KMS-11 (cell line): ENCODE results near the gene KMT2E.

ENCODE experiments used
- H2AFZ ChIP-seq: fragments of 200-600 bp; sonication (generic); 2 replicates; pipeline ENCODE4 v1.6.1; 2016; ENCODE audit warnings: antibody characterized with exemption, mixed run types, low read depth
- H3K27ac ChIP-seq: fragments of 200-600 bp; sonication (generic); 2 replicates; pipeline ENCODE4 v1.6.1; 2016; ENCODE audit warnings: mild to moderate bottlenecking, mixed run types
- H3K27me3 ChIP-seq: fragments of 200-600 bp; sonication (generic); 2 replicates; pipeline ENCODE4 v1.6.1; 2017; ENCODE audit warnings: mild to moderate bottlenecking, low read depth, mixed run types, moderate library complexity; ENCODE audit not compliant: insufficient read depth
- H3K36me3 ChIP-seq: fragments of 200-600 bp; sonication (generic); 2 replicates; pipeline ENCODE4 v1.6.1; 2017; ENCODE audit warnings: mild to moderate bottlenecking, mixed run types; ENCODE audit not compliant: insufficient read depth
- H3K4me1 ChIP-seq: fragments of 200-600 bp; sonication (generic); 2 replicates; pipeline ENCODE4 v1.6.1; 2016; ENCODE audit warnings: mild to moderate bottlenecking, low read depth, mixed run types; ENCODE audit not compliant: poor library complexity, severe bottlenecking
- H3K4me2 ChIP-seq: fragments of 200-600 bp; sonication (generic); 2 replicates; pipeline ENCODE4 v1.7.0; 2016; ENCODE audit warnings: mild to moderate bottlenecking, mixed run types
- H3K4me3 ChIP-seq: fragments of 200-600 bp; sonication (generic); IDR thresholded peaks from 2 replicates; pipeline ENCODE4 v1.6.1; 2017; ENCODE audit warnings: low read depth, low read length, mixed read lengths; ENCODE audit not compliant: insufficient read depth
- H3K79me2 ChIP-seq: fragments of 200-600 bp; sonication (generic); 2 replicates; pipeline ENCODE4 v1.6.1; 2016; ENCODE audit warnings: low read depth, mixed run types; ENCODE audit not compliant: insufficient read depth
- H3K9ac ChIP-seq: fragments of 200-600 bp; sonication (generic); 2 replicates; pipeline ENCODE4 v1.6.1; 2016; ENCODE audit warnings: mild to moderate bottlenecking, mixed run types
- H4K20me1 ChIP-seq: fragments of 200-600 bp; sonication (generic); 2 replicates; pipeline ENCODE4 v1.6.1; 2016; ENCODE audit warnings: mild to moderate bottlenecking, mixed run types; ENCODE audit not compliant: insufficient read depth
- CTCF ChIP-seq: fragments of 200-600 bp; sonication (generic); conservative IDR thresholded peaks from 2 replicates; pipeline ENCODE4 v1.6.1; 2017; ENCODE audit warnings: low read depth, mild to moderate bottlenecking, antibody characterized with exemption, low read length, moderate library complexity, mixed read lengths

The KMT2E gene

GRCh38 chr7:105011141-105011830 is 2.7 kb upstream of the KMT2E start:
- H3K36me3 ChIP-seq: no peaks in the 10 kb centered on the region
- peaks cover 85% of the 10 kb centered on the region for H3K79me2 ChIP-seq
- H3K4me3 ChIP-seq: no peak overlapping the region
- peak overlapping the region; percentile 98 for H3K27ac ChIP-seq
- H3K27me3 ChIP-seq: no peaks in the 10 kb centered on the region
- TF ChIP-seq CTCF: no peak
- peaks cover 50% of the 10 kb centered on the region for H3K4me1 ChIP-seq
- peak overlapping the region; percentile 92 for H3K4me2 ChIP-seq
- peak overlapping the region; percentile 99 for H3K9ac ChIP-seq
- H2AFZ ChIP-seq: no peak overlapping the region
- 0 out of 2 replicates have a peak, but pooled peaks cover 10% of the 10 kb centered on the region for H4K20me1 ChIP-seq

DNA sequence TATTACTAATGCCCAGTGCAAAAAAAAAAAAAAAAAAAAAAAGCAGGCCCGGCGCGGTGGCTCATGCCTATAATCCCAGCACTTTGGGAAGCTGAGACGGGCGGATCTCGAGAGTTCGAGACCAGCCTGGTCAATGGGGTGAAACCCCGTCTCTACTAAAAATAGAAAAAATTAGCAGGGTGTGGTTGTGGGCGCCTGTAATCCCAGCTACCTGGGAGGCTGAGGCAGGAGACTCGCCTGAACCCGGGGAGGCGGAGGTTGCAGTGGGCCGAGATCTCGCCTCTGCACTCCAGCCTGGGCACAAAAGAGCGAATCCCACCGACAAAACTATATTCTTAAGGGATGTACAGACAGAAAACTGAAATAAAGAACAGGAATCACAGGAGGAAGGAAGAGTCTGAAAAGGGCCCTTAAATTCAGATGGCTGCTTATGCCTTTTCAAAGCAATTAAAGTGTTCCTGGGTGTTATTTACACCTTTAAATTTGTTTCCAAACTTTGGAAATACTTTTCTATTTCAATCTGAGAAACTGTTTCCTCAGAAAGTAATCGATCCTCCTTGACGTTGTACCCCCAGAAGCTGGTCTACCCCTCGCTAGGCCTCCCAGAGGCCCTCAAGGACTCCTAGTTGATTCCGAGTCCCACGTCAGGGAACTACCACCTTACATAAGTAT is 2.0 kb upstream of the KMT2E start:
- TF ChIP-seq CTCF: no peak
- no peak overlapping the region for H3K4me3 ChIP-seq
- H3K4me1 ChIP-seq: peaks cover 44% of the 10 kb centered on the region
- peak overlapping the region; percentile 99 for H3K9ac ChIP-seq
- no peak overlapping the region for H2AFZ ChIP-seq
- H4K20me1 ChIP-seq: 0 out of 2 replicates have a peak, but pooled peaks cover 9% of the 10 kb centered on the region
- no peaks in the 10 kb centered on the region for H3K27me3 ChIP-seq
- H3K4me2 ChIP-seq: peak overlapping the region; percentile 92
- peaks cover 85% of the 10 kb centered on the region for H3K79me2 ChIP-seq
- H3K36me3 ChIP-seq: no peaks in the 10 kb centered on the region
- peak overlapping the region; percentile 98 for H3K27ac ChIP-seq

DNA sequence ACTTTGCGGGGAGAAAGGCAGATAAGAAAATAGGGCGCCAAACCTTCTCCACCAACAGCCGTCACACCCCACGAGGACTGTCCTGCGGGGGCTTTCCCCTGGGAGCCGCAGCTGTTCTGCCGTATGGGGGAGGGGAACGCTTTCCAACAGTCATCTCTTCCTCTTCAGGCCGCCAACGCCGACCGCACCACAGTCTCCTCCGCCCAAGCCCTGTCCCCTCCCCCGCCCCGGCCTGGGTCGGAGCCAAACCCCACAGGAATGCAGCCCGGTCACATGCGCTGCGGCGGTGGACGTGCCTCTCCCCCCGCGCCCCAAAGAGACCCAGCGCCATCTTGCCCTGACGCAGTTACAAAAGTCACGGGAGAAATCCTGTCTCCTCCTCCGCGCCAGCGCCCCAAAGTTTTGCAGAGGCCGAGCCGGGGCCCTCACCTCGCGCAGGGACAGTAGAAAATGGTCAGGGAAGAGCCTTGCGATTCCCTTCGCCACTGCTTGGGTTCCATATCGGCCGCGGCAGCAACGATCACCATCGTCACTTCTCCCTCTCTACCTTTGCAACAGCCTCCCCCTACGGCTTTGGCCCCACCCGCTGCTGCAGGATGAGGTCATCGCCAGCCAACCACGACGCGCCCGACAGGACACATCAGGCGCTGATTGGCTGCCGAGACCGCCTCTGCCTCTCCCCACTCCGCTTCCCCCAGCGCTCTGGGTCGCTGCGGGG is 1.3 kb upstream of the KMT2E start:
- H3K36me3 ChIP-seq: no peaks in the 10 kb centered on the region
- peak overlapping the region; percentile 99 for H3K9ac ChIP-seq
- TF ChIP-seq CTCF: no peak
- no peak overlapping the region for H2AFZ ChIP-seq
- peak overlapping the region; percentile 98 for H3K27ac ChIP-seq
- H3K4me2 ChIP-seq: peak overlapping the region; percentile 92
- H3K4me1 ChIP-seq: peaks cover 46% of the 10 kb centered on the region
- H3K27me3 ChIP-seq: no peaks in the 10 kb centered on the region
- H3K4me3 ChIP-seq: no peak overlapping the region
- H4K20me1 ChIP-seq: peaks cover 11% of the 10 kb centered on the region
- peaks cover 85% of the 10 kb centered on the region for H3K79me2 ChIP-seq

DNA sequence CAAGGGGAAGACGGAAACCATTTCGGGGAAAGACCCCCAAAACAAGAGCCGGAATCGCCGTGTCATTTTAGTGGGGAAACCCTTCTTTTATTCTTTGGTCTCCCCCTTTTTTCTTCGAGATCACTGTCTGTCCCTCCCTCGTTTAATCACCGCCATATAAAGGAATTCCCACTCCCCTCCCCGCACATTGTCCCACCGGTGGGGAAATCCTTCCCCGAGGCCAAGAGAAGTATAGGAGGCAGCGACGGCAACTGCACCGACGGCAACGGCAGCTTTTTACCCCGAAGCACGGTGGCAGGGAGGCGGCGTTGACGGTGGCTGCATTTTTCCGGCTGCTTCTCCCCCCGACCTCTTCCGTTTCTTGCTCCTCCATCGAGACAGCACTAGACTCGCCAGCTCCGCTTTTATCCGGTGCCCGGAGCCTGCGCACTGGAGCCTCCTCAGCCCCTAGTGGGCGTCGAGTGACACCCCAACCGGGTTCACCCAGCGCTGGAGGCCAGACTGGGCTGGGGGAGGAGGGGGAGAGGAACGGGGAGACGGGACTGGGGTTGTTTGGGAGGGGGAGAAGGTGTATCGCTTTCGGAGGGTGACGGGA is 687 bp upstream of the KMT2E start:
- H3K79me2 ChIP-seq: peaks cover 85% of the 10 kb centered on the region
- no peak overlapping the region for H2AFZ ChIP-seq

More for the DNA sequence above, 687 bp upstream of the KMT2E start:
- H3K27me3 ChIP-seq: no peaks in the 10 kb centered on the region
- peak overlapping the region; percentile 60 for H3K4me2 ChIP-seq
- no peak overlapping the region for H3K4me3 ChIP-seq
- H4K20me1 ChIP-seq: peaks cover 15% of the 10 kb centered on the region
- peak overlapping the region; percentile 98 for H3K27ac ChIP-seq
- H3K4me1 ChIP-seq: peaks cover 46% of the 10 kb centered on the region
- peak; percentile 67 for TF ChIP-seq CTCF
- peak overlapping the region; percentile 99 for H3K9ac ChIP-seq
- no peaks in the 10 kb centered on the region for H3K36me3 ChIP-seq
